Globus pallidus (tissue), 1 donor: ENCODE data around the gene PTPRG.
"Not testable (repeated sequence)": the region's sequence is repeated elsewhere in the genome, so short reads cannot be mapped to it uniquely, and the experiment has no call there.

Experiments used
- DNase-seq: peaks from one replicate; pipeline ENCODE4 v3.0.0-alpha.2; 2015; ENCODE audit warnings: low spot score

The PTPRG gene

DNA sequence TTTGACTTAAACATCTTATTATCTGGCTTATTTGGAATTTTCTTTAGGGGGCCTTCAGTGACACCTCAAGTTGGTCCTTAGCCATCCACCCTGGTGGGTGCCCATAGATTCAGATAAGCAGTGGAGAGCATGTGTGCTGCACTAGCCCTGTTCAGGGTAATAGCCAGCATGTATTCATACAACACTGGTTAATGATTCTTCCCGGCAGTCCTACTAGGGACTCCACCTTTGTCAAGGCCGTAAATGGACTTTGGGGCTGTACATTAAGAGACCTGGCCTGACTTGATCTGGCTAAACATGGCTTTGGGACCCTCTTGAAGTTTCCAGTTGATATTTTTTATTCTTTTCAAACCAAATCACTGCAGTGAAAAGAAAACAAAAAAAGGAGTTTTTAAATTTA is 125.8 kb downstream of the PTPRG start:
- DNase-seq, result no peak

DNA sequence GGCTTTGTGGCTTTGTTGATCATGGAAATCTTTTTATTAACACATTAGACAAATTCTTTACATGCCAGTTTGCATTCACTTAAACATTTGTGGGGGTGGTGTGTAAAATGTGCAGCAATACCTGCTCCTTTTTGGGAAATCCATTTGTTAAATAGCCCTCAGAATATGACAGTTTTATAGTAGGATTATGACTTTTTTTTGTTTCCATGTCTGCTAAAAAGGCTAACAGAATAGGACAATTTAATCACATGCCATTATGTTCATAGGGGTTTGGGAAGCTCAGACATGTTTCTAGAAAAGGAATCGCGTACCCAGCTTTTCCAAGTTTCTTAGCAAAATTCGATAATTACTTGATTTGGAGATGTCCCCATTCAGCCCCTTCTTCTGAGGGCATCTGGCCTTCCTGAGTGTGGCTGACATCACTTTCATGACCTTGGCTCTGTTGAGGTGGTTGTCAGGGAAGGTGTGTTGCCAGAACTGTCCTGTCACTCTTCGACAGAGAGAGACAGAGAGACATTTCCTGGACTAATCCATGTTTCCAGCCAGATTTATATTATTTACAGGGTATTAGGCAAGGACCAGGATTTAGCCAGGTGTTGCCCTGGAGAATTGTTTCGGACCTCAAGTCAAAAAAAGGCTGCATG is 126.4 kb downstream of the PTPRG start:
- no peak for DNase-seq

DNA sequence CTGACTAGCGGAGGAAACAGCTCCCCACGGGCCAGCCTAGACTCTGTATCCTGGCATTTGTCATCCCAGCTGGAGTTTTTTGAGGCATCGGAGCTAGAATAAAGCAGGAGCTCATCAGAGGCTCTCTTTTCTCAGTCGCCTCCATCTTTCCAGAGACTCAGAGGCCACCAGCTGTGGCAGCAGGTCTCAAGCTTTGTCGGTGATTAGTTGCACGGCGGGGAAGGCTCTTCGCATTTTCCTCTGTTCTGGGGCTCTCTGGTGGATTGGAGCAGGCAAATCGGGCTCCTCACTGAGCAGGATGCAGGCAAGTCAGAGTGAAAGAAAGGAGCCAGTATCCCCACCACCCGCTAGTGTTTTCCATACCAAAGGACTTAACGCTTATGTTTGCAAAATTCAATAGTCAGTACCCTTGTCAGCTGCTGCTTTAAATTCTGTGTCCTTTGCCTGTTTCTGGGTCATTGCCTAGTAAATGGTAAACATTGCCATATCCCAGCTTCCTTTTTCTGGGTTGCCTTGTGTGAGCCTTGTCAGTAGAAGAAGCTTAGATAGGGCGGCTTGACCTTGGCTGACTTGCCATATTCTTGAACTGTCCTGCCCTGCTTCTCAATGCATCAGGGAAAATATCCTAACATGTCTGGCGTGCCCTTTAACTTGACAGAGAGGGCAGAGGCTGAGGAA is 127.1 kb downstream of the PTPRG start:
- no peak for DNase-seq

DNA sequence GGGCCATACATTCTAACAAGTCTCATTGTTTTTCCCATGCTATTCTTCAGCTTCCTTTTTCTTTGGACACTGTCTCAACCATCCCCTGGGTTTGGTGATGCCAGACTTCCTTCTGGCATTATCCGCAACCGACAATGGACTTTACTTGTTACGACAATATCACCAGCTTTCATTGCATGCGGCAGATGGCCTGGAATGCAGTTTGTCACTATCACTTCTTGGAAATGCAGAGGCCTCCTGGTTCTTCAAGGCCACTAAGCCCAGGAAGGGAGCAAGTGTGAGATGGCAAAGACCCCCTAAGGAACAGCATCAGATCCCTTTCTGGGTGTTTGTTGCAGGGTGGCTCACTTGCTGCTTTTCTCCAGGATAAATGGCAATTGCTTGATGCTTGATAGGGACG is 128.6 kb downstream of the PTPRG start:
- DNase-seq, result no peak

DNA sequence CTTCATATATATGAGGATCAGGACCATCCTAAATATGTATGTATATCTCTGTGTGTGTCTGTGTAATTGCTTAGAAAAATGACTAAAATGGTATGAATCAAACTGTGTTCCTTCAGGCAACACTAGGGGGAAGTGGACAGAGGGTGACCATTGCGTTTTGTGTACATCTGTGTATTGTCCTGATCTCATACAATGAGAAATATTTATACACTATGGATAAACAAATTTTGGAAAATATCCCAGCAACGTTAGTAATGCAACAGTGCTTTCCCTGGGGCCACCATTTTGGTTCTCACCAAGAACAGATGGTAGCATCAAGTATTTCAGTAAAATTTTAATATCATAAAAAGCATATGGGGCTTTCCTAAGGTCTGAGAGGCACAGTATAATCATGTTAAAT is 130.1 kb downstream of the PTPRG start:
- no peak for DNase-seq

DNA sequence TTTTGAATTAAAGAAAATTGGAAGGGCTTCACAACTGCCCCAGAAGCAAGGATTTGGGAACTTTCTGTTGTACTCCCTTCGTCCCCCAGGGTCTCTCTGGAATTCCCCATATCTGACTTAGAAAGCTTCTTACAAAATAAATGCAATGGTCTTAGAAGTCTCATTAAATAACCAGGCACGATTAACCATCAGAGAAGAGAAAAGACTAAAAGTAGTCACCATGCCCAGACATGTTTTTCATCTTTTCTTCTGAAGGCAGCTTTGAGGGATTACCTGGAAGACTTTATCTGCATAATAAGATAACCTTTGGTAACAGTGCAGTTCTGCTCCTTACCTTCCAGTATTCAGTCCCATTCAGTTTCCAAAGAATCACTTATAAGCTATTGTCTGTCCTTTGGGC is 135.9 kb downstream of the PTPRG start:
- DNase-seq, result no peak

DNA sequence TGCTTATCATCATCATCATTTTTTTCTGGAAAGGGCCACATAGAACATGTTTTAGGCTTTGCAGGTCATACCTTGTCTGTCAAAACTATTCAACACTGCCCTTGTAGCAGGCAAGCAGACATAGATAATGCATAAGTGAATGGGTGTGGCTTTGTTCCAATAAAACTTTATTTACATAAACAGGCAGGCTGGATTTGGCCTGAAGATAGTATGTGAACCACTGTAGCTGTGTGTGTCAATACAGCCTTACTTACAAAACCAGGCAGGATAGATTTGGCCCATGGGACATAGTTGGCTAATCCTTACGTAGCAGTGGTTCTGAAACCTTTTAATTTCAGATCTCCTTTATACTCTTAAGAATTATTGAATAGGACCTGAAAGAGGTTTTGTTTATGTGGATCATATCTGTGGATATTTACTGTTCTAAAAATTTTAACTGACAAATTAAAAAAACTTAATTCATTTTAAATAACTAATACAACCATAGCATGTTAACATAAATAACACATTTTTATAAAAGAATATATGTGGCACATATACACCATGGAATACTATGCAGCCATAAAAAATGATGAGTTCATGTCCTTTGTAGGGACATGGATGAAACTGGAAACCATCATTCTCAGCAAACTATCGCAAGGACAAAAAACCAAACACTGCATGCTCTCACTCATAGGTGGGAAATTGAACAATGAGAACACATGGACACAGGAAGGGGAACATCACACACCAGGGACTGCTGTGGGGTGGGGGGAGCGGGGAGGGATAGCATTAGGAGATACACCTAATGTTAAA is 137.1 kb downstream of the PTPRG start:
- DNase-seq, result not testable (repeated sequence)

DNA sequence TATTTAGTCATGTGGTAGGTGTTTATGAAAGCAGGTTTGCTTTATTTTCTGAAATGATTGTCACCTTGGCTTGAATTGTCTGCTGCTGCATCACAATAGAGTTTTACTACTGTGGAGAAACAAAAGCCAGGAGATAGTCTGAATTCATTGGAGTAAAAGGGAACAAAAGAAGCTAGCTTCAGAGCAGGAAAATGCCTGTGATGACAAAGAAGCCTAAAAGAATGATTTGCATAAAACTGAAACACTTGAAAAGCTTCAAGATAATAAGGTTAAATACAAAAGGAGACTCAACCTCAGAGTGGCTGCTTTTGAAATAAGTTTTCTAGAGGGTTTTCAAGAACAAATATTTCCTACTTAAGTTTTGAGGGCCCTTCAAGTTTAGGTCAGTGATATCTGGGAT is 138.3 kb downstream of the PTPRG start:
- no peak for DNase-seq

DNA sequence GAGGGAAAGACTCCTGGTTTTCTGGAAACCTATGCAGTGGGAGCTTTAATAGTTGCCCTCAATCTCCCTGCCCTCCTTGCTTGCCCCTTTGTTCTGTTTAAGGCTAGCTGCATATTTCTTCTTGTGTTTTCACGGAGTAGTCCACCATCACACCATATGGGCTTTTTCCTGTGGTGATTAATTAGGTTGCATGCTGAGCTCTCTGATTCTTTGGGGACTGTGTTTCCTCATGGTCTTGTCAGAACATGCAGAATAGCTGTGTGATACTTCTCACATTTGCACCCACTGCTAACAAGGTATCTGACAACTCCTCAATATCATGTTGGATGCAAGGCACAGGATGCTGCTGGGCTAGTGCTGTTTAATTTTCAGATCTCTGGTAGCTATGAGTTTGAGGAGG is 139.6 kb downstream of the PTPRG start:
- no peak for DNase-seq

DNA sequence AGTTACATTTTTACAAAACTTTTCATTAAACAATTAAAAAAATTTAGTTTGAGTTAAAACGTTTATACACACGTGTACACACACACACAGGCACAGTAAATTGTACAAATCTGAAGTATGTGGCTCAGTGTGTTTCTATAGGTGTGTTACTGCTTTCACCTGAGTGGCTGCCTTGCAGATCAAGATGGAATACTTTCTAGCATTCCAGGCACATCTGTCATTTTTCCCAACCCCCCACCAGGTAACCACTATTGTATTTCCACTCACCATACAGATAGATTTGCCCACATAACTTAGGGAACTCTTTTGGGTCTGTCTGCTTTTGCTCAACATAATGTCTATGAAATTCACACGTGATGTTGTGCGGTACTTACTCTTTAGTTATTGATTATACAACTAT is 141.1 kb downstream of the PTPRG start:
- no peak for DNase-seq

DNA sequence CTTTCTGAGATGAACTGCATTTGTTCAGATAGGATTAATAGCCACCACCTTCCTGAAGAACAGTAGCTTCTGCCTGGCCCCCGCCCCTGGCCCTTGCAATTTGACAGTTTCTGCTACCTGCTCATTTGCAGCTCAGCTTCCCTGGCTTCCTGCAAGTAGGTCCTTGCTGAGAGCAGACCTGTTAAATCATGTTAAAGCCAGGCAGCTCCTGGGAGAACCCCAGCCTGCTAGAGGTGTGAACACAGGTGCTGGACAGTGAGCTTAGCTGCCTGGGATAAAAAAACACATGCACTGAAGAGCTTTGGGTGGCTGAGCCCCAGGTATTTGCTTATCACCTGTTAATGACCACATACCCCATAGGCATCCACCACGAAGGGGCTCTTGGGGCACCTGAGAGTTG is 143.4 kb downstream of the PTPRG start:
- no peak for DNase-seq

DNA sequence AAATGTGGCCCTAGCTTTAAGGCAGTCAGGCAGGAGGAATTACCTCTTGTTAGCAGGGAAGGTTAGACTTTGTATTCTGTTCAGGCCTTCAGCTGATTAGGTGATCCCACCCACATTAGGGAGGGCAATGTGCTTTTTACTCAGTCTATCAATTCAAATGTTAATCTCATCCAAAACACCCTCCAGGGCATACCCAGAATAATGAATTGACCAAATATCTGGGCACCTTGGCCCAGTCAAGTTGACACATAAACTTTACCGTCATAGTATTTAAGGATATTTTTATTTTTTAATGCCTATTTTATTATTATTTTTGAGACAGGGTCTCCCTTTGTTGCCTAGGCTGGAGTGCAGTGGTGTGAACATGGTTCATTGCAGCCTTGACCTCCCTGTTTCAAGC is 146.1 kb downstream of the PTPRG start:
- DNase-seq, result no peak

DNA sequence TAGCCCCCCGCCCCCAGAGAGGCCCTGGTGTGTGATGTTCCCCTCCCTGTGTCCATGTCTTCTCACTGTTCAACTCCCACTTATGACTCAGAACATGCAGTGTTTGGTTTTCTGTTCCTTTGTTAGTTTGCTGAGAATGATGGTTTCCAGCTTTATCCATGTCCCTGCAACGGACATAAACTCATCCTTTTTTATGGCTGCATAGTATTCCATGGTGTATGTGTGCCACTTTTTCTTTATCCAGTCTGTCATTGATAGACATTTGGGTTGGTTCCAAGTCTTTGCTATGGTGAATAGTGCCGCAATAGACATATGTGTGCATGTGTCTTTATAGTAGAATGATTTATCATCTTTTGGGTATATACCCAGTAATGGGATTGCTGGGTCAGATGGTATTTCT is 149.5 kb downstream of the PTPRG start:
- DNase-seq, result not testable (repeated sequence)

DNA sequence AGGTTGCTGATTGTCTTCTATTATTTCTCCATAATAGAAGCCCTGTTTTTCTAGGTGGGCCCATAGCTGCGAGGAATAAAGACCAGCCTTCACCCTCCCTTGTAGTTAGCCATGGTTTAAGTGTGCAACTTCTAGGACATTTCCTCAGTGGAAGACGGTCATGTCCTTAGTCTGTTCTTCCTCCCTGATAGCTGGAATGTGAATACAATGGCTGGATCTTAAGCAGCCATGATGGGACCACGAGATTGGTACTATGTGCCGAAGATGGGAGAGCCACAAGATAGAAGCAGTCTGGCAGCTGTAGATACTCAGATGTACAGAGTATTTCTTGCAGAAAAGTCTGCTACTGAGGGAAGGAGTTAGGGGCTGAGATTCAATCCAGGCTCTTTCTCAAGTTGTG is 152.9 kb downstream of the PTPRG start:
- DNase-seq, result no peak

DNA sequence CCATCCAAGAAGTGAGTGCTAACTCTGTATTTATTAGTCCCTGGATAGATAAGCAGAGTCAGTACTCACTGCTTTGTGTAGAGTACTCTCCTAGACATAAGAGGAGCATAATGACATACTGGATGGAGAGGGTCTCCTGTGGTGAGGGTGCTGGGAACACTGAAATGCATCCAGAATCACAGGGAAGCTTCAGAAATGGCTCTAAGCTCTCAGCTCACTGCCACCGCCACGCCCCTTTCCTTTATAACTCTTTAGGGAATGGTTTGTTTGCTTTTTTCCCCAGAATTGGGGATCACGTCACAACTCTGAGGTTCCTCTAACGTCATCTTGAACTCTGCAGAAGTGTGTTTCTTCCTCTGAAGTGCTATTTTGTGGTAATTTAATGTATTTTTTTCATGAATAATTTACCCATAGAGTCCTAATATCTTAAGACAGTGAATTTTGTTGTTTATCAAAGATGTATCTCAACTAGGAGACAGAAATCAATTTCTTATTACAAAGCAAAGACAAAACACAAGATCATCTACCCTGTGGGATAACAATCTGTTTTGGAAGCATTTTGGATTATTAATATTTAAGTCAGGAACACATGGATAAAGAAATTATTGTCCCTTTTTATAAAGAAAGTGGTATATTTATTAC is 154.6 kb downstream of the PTPRG start:
- DNase-seq, result no peak

DNA sequence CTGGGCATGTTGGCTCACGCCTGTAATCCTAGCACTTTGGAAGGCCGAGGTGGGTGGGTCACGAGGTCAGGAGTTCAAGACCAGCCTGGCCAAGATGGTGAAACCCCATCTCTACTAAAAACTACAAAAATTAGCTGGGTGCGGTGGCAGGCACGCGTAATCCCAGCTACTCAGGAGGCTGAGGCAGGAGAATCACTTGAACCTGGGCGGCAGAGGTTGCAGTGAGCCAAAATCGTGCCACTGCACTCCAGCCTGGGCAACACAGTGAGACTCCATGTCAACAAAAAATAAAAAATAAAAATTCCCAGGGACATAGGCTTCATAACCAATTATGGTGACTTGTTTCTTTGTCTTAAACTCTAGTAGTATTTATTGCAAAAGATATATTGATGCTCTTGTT is 155.3 kb downstream of the PTPRG start:
- not testable (repeated sequence) for DNase-seq

DNA sequence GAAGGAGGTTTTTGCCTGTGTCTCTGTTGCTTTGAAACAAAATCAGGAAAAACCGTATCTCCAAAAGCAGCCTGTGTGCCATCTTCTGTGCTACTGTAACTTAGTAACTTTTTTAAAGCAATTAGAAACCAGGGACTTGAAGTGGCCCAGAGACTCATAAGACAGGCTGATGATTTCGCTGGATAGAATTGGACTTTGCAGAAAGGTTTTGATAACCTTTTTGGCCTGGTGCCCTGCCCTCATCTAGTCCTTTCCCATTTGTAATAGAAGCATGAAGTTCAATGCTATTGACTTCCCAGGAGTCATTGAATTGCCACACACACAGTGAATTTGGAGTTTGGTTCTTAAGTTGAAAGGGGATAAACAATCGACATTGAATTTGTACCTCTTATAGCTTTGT is 157.2 kb downstream of the PTPRG start:
- DNase-seq, result no peak

DNA sequence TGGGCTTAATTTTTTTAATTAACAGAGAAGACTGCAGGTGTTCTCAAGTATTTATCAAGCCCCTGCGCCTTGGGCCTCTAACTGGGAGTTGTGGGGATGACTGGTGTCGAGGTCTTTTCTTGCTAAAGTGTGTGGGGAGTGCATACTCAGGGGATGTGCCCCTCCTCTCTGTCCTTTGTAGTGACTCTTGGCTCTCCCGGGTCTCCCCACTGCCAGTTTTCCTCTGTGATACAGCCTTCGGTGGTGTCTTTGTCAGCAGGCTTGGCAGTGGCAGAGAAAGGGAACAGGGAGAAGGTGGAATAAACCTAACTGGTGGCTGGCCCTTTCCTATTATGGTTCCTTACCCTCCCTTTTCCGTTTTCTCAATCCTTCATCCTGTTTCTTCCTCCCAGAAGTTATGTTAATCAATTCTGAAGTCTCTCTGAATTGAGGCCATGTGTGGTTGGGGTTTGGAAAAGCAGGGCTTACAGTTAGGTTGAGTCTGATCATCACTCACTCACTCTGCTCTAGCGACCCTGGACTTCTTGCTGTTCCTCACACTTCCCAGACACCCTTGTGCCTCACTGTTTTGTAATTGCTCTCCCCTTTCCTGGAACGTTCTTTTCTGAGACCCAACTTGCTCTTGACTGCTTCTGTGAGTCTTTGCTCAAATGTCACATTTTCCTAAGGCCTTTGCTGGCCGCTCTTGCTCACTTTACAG is 158.1 kb downstream of the PTPRG start:
- peak; percentile 16 for DNase-seq

DNA sequence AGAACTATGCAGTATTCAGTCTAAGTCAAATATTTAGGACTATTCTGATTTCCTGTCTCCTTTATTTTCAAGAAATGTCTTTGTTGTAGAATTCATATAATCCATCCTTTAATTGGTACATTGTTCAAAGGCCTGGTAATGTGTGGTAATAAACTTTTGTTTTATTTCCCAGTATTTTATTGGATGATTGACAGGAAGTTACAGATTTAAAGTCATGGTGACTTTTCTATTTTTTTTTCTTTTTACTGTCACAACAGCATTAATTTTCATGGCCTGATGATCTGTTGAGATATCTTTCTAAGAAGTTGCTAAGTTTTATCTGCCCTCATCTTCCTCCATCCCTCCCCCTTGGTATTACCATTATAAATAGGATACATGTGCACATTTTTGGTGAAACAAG is 161.7 kb downstream of the PTPRG start:
- DNase-seq, result no peak

DNA sequence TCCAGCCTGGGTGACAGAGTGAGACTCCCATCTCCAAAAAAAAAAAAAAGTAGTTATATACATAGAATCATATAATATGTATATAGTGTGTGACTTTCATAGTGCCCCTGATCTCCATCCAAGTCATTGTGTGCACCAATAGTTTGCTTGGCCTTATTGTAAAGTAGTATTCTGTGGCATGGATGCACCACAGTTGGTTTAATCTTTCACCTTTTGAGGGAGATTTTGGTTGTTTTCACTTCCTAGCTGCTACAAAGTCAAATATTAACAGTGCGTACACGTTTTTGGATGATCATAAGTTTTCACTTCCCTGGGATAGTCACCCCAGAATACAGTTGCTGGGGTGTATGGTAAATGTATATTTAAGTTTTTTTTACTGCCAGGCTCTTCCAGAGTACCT is 162.8 kb downstream of the PTPRG start:
- no peak for DNase-seq

DNA sequence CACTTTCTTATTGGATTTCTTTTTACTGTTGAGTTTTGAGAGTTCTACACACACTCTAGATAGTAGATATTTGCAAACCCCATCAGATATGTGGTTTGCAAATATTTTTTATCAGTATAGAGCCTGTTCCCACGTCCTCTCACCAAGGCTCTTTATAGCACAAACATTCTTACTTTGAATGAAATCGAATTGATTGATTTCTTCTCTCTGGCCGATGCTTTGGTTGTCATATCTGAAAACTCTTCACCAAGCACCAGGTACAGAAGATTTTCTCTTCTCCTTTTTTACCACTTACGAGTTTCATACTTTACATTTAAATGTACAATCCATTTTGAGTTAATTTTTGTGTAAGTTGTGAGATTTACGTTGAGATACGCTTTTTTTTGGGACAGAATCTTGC is 163.4 kb downstream of the PTPRG start:
- DNase-seq, result no peak

DNA sequence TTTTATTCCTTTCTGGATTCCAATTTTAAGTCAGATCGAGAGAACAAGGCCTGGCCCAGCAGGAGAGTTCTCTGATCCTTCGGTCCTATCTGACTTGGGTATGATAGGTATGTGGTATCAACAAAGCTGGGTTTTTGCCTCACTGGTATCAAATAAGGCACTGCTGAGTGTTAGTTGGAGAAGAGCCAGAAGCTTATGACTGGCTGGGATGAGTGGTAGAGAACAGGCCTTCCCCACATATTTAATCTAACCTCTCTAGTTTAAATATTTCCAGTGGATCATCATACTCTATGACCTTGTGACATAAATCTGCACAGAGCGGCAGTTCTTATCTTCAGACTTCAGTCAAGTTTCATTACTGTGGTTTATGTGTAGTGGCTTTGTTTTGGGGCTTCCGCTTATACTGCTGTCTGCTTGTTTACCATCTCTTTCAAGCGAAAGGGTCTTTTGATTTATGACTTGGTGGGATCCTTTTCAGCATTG is 164.5 kb downstream of the PTPRG start:
- no peak for DNase-seq
